D721Med (cell line): ENCODE measurements around the gene CHST11.
"Not testable (repeated sequence)": the region's sequence is repeated elsewhere in the genome, so short reads cannot be mapped to it uniquely, and the experiment has no call there.

ENCODE experiments used
- DNase-seq: peaks from one replicate; pipeline ENCODE4 v3.0.0; 2011; ENCODE audit warnings: low spot score; ENCODE audit not compliant: insufficient read length
- FAIRE-seq: peaks from 2 replicates; lab custom pipeline; 2011; peaks lifted over from hg19 to GRCh38; lab: Jason Lieb, UNC
- TF ChIP-seq, protein P1 (sequence below): IDR thresholded peaks from 2 replicates; pipeline ENCODE4 v1.5.1; 2012; ENCODE audit warnings: mild to moderate bottlenecking, control low read depth; ENCODE audit not compliant: insufficient read depth; ENCODE audit errors: missing control alignments

Gene CHST11

DNA sequence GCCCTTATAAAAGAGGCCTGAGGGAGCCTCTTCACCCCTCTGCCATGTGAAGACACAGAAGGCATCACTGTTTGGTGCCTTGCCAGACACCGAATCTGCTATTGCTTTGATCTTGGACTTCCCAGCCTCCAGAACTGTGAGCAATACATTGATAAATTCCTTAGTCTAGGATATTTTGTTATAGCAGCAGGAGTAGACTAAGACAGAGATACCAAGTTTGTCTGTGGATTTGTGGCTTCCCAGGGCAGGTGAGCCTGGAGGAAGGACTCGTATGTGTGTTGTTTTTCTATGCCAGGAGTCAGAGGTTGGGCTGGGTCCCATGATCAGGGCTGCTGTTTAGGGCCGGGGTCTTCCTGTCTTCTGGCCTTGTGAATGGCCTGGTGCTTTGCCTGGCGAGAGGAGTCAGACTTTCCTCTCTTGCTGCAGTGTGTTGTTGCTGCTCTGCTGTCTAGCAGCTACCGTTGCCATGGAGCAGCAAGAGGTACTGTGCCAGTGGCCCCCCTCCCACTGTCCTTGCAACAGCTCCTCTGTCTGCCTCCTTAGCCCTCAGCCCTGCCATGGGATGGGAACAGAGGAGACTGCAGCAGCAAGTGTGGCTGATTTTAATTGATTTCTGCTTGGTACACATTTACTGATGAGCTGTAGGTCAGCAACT, 111.2 kb downstream of the CHST11 start:
- TF ChIP-seq, protein P1, sequence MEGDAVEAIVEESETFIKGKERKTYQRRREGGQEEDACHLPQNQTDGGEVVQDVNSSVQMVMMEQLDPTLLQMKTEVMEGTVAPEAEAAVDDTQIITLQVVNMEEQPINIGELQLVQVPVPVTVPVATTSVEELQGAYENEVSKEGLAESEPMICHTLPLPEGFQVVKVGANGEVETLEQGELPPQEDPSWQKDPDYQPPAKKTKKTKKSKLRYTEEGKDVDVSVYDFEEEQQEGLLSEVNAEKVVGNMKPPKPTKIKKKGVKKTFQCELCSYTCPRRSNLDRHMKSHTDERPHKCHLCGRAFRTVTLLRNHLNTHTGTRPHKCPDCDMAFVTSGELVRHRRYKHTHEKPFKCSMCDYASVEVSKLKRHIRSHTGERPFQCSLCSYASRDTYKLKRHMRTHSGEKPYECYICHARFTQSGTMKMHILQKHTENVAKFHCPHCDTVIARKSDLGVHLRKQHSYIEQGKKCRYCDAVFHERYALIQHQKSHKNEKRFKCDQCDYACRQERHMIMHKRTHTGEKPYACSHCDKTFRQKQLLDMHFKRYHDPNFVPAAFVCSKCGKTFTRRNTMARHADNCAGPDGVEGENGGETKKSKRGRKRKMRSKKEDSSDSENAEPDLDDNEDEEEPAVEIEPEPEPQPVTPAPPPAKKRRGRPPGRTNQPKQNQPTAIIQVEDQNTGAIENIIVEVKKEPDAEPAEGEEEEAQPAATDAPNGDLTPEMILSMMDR, result no peak
- no peak for FAIRE-seq
- DNase-seq, result no peak

DNA sequence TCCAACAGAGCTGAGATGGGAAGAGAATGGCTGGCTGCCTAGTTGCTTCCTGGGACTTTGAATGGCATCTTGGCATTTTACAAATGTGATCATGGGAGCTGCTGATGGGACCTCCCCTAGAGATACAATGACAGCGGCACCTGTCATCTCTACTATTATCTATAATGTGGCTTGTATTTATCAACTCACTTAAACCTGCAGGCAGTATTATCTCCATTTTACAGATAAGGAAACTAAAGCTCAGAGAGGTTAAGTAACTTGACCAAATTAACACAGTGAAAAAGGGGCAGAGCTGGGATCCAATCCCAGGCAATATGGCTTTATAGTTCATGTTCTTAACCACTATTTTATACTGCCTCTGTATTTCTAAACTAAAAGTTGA, 111.7 kb downstream of the CHST11 start:
- FAIRE-seq, result no peak
- TF ChIP-seq, protein P1, result no peak
- no peak for DNase-seq

DNA sequence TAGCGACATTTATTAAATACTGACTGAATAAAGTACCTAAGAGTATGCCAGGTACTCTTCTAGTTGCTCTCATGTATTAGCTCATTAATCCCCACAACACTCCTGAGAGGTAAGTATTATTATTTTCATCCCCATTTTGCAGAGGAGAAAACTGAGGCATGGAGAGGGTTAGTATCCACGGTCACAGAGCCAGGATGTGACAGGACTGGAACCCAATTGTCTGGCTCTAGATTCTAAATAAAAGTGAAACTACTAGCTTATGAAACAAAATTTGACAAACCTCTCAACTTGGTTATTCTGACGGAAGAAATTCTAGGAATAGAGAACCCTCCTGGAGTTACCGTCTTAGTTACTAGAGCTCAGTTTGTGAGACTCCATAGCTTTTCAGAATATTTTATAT, 112.2 kb downstream of the CHST11 start:
- DNase-seq (no peak), FAIRE-seq (no peak)
- TF ChIP-seq, protein P1, result no peak

DNA sequence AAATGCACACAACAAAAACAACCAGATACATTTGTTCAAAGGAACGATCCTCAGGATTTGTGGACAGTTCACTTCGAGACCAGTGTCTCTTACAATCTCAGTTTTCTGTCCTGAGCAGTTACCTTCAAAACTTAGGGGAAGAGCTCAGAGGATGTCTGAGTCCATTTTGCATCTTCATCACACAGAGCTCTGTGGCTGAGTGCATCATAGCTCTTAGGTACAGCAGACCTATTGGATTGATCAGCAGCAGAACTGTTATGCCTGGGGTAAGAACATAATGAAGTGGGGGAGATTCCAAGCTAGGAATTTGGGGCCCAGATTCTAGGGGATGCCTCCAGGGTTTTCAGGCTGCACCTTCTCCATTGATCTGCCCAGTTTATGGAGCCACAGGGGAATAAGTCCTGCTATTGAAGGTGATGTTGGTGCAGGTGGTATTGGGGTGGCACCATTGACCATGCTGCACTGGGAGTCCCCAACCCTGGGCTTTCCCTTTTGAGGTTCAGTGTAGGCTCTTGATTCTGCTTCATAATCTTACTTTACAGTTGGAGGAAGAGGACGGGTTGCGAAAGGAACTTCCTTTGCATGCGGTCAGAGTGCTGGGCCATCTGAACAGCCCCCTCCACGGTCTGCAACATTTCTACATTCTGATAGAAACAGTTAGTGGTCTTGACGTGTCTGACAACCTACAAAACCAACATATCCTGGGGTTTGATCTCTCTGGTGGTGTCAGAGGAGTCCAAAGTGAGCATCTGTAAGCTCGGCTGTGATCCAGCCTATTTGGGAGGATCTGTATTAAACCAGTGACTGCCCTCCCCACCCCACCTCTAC, 112.8 kb downstream of the CHST11 start:
- TF ChIP-seq, protein P1, result no peak
- FAIRE-seq (no peak), DNase-seq (no peak)

DNA sequence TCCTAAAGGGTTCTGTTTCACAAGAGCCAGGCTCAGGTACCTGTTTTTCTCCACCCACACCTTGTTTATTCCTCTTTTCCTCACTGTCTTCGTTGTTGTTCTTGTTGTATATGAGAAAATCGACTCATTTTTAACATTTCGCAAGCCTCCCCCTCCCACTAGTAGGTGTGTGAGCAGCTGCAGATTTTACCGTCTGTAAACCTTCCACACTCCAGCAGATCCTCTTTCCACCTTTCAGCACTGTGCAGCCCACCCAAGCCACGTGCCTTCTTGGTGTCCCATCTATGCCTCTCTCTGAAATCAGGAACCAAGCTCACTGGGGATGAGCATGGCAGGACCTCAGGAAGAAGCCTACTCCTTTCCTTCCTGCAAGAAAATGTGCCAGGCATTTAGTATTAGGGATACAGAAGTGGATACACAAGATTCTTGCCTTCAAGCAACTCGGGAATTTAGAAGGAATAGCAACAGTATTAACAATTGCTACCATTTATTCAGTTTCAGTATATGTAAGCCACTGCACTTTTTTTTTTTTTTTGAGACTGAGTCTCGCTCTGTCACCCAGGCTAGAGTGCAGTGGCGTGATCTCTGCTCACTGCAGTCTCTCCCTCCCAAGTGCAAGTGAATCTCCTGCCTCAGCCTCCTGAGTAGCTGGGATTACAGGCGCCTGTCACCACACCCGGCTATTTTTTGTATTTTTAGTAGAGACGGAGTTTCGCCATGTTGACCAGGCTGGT, 113.6 kb downstream of the CHST11 start:
- DNase-seq, result no peak
- TF ChIP-seq, protein P1, result no peak
- FAIRE-seq, result no peak

DNA sequence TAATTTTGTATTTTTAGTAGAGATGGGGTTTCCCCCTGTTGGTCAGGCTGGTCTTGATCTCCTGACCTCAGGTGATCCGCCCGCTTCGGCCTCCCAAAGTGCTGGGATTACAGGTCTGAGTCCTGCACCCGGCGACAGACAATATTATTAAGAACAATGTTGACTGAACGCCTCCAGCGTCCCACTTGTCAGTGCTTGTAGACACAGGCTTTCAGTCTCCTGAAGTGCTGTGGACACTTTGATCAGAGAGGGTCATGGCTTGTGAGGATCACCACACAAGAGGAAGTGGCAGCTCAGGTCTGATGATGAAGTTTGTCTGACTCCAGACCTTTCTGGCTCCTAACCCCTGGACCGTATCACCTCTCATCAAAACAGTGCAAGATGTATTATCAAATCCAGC, 114.6 kb downstream of the CHST11 start:
- TF ChIP-seq, protein P1, result no peak
- FAIRE-seq, result no peak
- DNase-seq, result no peak

DNA sequence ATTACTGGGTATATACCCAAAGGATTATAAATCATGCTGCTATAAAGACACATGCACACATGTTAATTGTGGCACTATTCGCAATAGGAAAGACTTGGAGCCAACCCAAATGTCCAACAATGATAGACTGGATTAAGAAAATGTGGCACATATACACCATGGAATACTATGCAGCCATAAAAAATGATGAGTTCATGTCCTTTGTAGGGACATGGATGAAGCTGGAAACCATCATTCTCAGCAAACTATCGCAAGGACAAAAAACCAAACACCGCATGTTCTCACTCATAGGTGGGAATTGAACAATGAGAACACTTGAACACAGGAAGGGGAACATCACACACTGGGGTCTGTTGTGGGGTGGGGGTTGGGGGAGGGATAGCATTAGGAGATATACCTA, 117.6 kb downstream of the CHST11 start:
- not testable (repeated sequence) for FAIRE-seq, DNase-seq

DNA sequence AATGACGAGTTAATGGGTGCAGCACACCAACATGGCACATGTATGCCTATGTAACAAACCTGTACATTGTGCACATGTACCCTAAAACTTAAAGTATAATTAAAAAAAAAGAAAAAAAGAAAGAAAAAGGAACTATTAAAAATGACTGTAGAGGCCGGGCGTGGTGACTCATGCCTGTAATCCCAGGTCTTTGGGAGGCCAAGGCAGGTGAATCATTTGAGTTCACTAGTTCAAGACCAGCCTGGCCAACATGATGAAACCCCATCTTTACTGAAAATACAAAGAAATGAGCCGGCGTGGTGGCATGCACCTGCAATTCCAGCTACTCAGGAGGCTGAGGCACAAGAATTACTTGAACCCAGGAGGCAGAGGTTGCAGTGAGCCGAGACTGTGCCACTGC, 118.0 kb downstream of the CHST11 start:
- DNase-seq, FAIRE-seq: not testable (repeated sequence)
